BJ (cell line): Measurements from ENCODE around the gene AQP2. TPM values are rescaled to one million over a fixed set of nuclear protein-coding genes. Genes with fewer than 3 reads are reported as not detected.
A peak's percentile ranks its signal among the peaks of the same experiment; 100 is the strongest.

Source experiments
- CTCF ChIA-PET: fragments of 350-600 bp; formaldehyde crosslinking; extraction: SDS; loops from one replicate; lab custom pipeline; 2021; ENCODE audit warnings: antibody characterized with exemption, inconsistent platforms; lab: Yijun Ruan, JAX
- POLR2A ChIA-PET: fragments of 300-600 bp; sonication (Branson Sonifier 250); formaldehyde crosslinking; extraction: SDS; loops from one replicate; lab custom pipeline; 2021; ENCODE audit warnings: antibody characterized with exemption; lab: Charles Lee
- DNase-seq: peaks from one replicate; pipeline ENCODE4 v3.0.0-alpha.2; 2011; ENCODE audit warnings: low read depth
- H3K27me3 ChIP-seq: 2 replicates; pipeline ENCODE4 v1.6.0; 2011; ENCODE audit warnings: low read length; ENCODE audit not compliant: control insufficient read depth, insufficient read depth
- H3K36me3 ChIP-seq: 2 replicates; pipeline ENCODE4 v1.5.1; 2011; ENCODE audit warnings: low read length; ENCODE audit not compliant: control insufficient read depth, insufficient read depth
- H3K4me3 ChIP-seq: 2 replicates; pipeline ENCODE4 v1.5.1; 2011; ENCODE audit warnings: low read depth, mild to moderate bottlenecking, control low read depth, low read length
- CTCF ChIP-seq: IDR thresholded peaks from 2 replicates; pipeline ENCODE4 v1.5.1; 2011; ENCODE audit warnings: low read depth, mild to moderate bottlenecking, control low read depth, inconsistent platforms, low read length, moderate library complexity; ENCODE audit not compliant: insufficient read depth
- polyA plus RNA-seq: library from polyadenylated mRNA; depleted of rRNA; stranded (reverse); fragments of >200 nt; gene quantifications from 2 replicates; pipeline ENCODE4 v1.2.3, GENCODE V29; 2011

Gene AQP2
- polyA plus RNA-seq, 1 experiment: not detected

- CTCF ChIA-PET: interaction anchor here (0.8 to 20.0 kb wide), 11 partner anchors 14 to 105 kb away, joined by 3 to 578 read pairs (median 8); partner anchors contain the start of gene ASIC1
- POLR2A ChIA-PET: no interaction called here
- H3K36me3 ChIP-seq: no peaks in the 10 kb centered on the region
- no peak overlapping the region for H3K4me3 ChIP-seq
- no peak for TF ChIP-seq CTCF
- H3K27me3 ChIP-seq: peaks cover 15% of the 10 kb centered on the region
- no peak for DNase-seq
These were observed 22.9 kb downstream of the AQP2 start for GRCh38 chr12:49973361-49973830.

- H3K27me3 ChIP-seq: peaks cover 14% of the 10 kb centered on the region
- ChIA-PET CTCF (interaction anchor here (0.6 to 20.0 kb wide), 24 partner anchors 9 to 346 kb away, joined by 3 to 578 read pairs (median 4); partner anchors contain the start of gene ASIC1), POLR2A (no interaction called here)
- peak; percentile 76 for TF ChIP-seq CTCF
- no peak overlapping the region for H3K4me3 ChIP-seq
- no peak for DNase-seq
- no peaks in the 10 kb centered on the region for H3K36me3 ChIP-seq
These were observed 23.7 kb downstream of the AQP2 start for GRCh38 chr12:49974231-49974675.

GRCh38 chr12:49974677-49975317 is 24.3 kb downstream of the AQP2 start:
- no peaks in the 10 kb centered on the region for H3K36me3 ChIP-seq
- ChIA-PET POLR2A (no interaction called here), CTCF (interaction anchor here (0.6 to 20.0 kb wide), 23 partner anchors 8 to 346 kb away, joined by 3 to 578 read pairs (median 4); partner anchors contain the start of gene ASIC1)
- no peak overlapping the region for H3K4me3 ChIP-seq
- H3K27me3 ChIP-seq: peaks cover 8% of the 10 kb centered on the region
- TF ChIP-seq CTCF: no peak
- no peak for DNase-seq

GRCh38 chr12:49975318-49975761 is 24.8 kb downstream of the AQP2 start:
- no peak for DNase-seq
- Histone ChIP-seq H3K27me3 (peaks cover 6% of the 10 kb centered on the region; the same call in 1 of the 2 replicates), H3K4me3 (no peak overlapping the region), H3K36me3 (no peaks in the 10 kb centered on the region)
- no peak for TF ChIP-seq CTCF
- POLR2A ChIA-PET: no interaction called here
- CTCF ChIA-PET: interaction anchor here (0.9 to 20.0 kb wide), 13 partner anchors 8 to 92 kb away, joined by 3 to 578 read pairs (median 8); partner anchors contain the start of gene ASIC1

- Histone ChIP-seq H3K27me3 (no peaks in the 10 kb centered on the region), H3K4me3 (no peak overlapping the region), H3K36me3 (no peaks in the 10 kb centered on the region)
- TF ChIP-seq CTCF: no peak
- no peak for DNase-seq
- ChIA-PET POLR2A (no interaction called here), CTCF (interaction anchor here (1.1 to 20.0 kb wide), 5 partner anchors 10 to 91 kb away, joined by 4 to 578 read pairs (median 77); partner anchors contain the start of gene ASIC1)
These were observed 26.0 kb downstream of the AQP2 start for GRCh38 chr12:49976557-49976956.
